GM19193 (cell line): Measurements from ENCODE around the gene MON2.

Experiments
- POLR2A ChIP-seq: IDR thresholded peaks from 4 replicates; pipeline ENCODE4 v1.6.1; 2011; ENCODE audit not compliant: insufficient read depth, insufficient read length; ENCODE audit errors: extremely low read depth

The MON2 gene

GRCh38 chr12:62599854-62600437 is 133.3 kb downstream of the MON2 start:
- TF ChIP-seq POLR2A = no peak

GRCh38 chr12:62601765-62602164 is 135.1 kb downstream of the MON2 start:
- no peak for TF ChIP-seq POLR2A

GRCh38 chr12:62602255-62603060 is 135.8 kb downstream of the MON2 start:
- TF ChIP-seq POLR2A = peak; percentile 90

GRCh38 chr12:62603061-62603810 is 136.6 kb downstream of the MON2 start:
- TF ChIP-seq POLR2A = peak; percentile 69

GRCh38 chr12:62603811-62604098 is 137.1 kb downstream of the MON2 start:
- no peak for TF ChIP-seq POLR2A

GRCh38 chr12:62604373-62604772 is 137.7 kb downstream of the MON2 start:
- TF ChIP-seq POLR2A = no peak

GRCh38 chr12:62604871-62605270 is 138.2 kb downstream of the MON2 start:
- TF ChIP-seq POLR2A = no peak

GRCh38 chr12:62605981-62606380 is 139.4 kb downstream of the MON2 start:
- TF ChIP-seq POLR2A = no peak

GRCh38 chr12:62606654-62607053 is 140.0 kb downstream of the MON2 start:
- peak; percentile 15 for TF ChIP-seq POLR2A

- TF ChIP-seq POLR2A = no peak
These were observed 146.5 kb downstream of the MON2 start for GRCh38 chr12:62613081-62613480.

GRCh38 chr12:62618319-62618718 is 151.7 kb downstream of the MON2 start:
- no peak for TF ChIP-seq POLR2A

- no peak for TF ChIP-seq POLR2A
These were observed 152.3 kb downstream of the MON2 start for GRCh38 chr12:62618930-62619329.

GRCh38 chr12:62621101-62621638 is 154.5 kb downstream of the MON2 start:
- TF ChIP-seq POLR2A = no peak

GRCh38 chr12:62622177-62622576 is 155.6 kb downstream of the MON2 start:
- no peak for TF ChIP-seq POLR2A

GRCh38 chr12:62625228-62625627 is 158.6 kb downstream of the MON2 start:
- TF ChIP-seq POLR2A = no peak
